ENCODE measurements around the gene UBAC1.

UBAC1 gene

DNA sequence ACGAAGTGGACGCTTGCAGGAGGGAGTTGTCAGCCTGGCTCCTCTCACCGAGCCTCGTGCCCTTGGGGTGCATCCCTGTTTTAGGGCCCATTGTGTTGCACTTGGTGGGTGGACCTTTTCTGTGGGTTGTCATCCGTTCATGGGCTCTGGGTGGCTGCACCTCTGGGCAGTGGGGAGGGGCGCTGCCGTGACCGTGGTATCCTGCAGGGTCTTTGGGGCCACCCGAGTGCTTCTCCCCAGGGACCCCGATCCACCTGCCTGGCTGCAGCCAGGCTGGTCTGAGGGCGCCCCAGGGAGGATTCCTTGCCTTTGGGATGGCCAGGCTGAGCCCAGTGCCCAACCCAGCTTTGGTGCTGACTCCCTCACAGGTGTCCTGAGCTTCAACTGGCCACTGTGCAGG lies 41.0 kb upstream of the UBAC1 start:
- ChIA-PET POLR2A (no interaction called here), CTCF (interaction anchor here (1.2 kb wide), 1 partner anchor 139 kb away, joined by 3 read pairs; no protein-coding TSS in a partner anchor)
- TF ChIP-seq, protein P1, sequence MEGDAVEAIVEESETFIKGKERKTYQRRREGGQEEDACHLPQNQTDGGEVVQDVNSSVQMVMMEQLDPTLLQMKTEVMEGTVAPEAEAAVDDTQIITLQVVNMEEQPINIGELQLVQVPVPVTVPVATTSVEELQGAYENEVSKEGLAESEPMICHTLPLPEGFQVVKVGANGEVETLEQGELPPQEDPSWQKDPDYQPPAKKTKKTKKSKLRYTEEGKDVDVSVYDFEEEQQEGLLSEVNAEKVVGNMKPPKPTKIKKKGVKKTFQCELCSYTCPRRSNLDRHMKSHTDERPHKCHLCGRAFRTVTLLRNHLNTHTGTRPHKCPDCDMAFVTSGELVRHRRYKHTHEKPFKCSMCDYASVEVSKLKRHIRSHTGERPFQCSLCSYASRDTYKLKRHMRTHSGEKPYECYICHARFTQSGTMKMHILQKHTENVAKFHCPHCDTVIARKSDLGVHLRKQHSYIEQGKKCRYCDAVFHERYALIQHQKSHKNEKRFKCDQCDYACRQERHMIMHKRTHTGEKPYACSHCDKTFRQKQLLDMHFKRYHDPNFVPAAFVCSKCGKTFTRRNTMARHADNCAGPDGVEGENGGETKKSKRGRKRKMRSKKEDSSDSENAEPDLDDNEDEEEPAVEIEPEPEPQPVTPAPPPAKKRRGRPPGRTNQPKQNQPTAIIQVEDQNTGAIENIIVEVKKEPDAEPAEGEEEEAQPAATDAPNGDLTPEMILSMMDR (IDR thresholded peaks at IDR 0.05; ENCODE audit: control extremely low read depth, extremely low read depth, low read depth, missing control alignments): no peak
- no peak for DNase-seq (ENCODE audit: extremely low spot score)

DNA sequence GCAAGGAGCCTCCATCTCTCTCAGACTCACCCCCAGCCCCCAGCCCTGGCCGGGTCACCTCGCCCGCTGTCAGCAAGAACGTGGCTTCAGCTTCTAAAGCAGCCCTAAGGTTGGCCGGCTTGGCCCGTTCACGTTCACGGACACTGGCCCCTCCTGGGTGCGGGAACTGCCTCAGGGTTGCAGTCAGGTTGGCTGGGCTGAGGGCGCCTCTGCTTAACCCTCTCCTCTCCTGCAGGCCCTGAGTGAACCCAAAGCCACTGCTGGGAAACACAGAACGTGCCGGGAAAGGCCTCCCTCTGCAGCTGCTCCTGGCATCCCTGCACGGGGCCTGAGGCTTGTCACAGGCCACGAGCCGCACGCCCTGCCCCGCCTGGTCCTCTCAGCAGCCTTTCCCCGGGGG lies 40.1 kb upstream of the UBAC1 start:
- TF ChIP-seq, protein P1 (IDR thresholded peaks at IDR 0.05; ENCODE audit: control extremely low read depth, extremely low read depth, low read depth, missing control alignments): no peak
- no peak for DNase-seq (ENCODE audit: extremely low spot score)
- ChIA-PET POLR2A (no interaction called here), CTCF (interaction anchor here (1.2 kb wide), 1 partner anchor 9 kb away, joined by 3 read pairs; no protein-coding TSS in a partner anchor)

DNA sequence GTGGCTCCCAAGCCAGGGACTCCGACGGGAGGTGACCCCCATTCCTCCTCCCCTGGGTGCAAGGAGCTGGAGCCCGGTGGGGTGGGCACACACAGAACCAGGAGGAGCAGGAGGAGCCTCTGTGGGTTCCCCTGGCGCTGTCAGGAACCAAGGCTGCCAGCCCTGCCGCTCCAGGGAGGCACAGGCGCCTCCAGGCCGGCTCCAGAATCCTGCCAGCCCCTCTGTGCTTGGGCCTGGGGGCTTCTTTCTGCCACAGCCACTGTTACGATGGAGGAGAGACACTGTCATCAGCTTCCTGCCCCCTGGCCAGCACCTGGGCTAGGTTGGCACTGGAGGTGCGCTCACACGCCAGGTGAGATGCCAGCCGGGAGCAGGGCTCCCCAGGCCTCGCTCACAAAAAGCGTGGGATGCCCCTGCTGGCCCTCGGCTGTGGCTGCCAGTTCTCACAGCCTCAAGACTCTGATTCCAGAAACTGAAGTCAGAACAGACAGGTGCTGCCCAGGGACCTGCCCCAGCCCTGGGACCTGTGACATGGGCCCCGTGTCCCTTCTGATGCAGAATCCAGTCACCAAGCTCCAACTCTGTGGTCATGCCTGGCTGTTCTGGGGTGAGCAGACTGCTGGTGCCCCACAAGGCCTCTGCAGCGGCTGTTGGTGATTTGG lies 37.4 kb upstream of the UBAC1 start:
- ChIA-PET POLR2A (no interaction called here), CTCF (no interaction called here)
- TF ChIP-seq, protein P1 (IDR thresholded peaks at IDR 0.05; ENCODE audit: control extremely low read depth, extremely low read depth, low read depth, missing control alignments): no peak

DNA sequence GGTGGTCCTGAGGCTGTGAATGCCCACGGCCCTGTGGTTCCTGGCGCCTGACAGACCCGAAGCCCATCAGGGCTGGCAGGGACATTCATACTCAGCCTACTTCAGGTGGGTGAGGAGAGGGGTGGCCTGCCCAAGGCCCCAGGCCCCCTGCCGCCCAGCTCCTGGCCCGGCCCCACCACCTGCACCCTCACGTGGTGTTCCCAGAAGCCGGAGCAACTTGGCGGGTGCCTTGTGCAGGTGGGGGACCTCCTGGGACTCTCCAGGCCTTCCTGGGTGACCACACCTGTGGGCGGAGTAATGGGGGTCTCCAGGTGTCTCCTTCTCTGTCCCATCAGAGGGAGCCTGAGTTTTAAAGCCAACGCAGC lies 36.8 kb upstream of the UBAC1 start:
- DNase-seq (ENCODE audit: extremely low spot score): no peak
- TF ChIP-seq, protein P1 (IDR thresholded peaks at IDR 0.05; ENCODE audit: control extremely low read depth, extremely low read depth, low read depth, missing control alignments): no peak
- CTCF ChIA-PET: no interaction called here
- POLR2A ChIA-PET: no interaction called here

More for the DNA sequence above, 37.4 kb upstream of the UBAC1 start:
- DNase-seq (ENCODE audit: extremely low spot score): no peak

DNA sequence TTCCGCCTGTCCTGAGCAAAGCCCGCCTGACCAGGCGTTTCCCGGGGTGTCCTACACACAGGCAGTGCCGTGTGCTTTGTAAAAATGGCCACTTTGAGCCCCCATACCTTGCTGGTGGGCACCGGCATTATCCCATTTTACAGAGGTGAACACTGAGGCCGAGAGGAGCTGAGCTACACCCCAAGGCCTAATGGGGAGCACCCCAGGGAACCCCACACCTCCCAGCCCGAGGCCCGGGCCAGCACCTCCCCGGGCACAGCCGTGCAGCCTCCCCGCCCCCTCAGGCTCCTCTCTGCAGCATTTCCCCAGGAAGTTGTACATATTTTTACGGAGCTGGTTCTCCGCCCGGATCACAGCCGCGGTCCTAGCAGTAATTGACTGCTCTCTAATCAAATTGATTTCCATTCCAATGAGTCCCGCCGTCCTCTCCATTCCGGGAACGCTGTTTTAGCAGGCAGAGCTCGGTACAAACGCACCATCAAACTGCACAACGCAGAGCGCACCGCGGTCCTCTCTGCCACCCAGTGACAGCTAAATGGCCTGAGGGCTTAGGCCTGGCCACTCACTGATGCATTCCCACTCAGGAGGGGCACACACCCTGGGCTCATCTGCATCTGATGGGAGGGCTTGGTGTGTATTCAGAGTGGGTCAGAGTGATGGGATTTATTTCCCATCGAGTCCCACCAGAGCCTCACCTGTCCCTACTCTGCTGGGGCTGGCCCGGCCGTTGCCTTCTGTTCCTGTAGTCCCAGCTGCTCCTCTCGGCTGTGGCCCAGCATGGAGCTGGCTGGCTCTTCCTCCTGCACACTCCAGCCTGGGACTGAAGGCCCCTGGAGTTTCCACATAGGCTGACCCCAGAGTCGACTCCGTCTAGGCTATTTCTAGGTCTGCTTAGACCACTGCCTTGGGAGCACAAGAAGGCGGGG lies 36.2 kb upstream of the UBAC1 start:
- ChIA-PET POLR2A (no interaction called here), CTCF (interaction anchor here (2.4 kb wide), 1 partner anchor 30 kb away, joined by 6 read pairs; no protein-coding TSS in a partner anchor)
- DNase-seq (ENCODE audit: extremely low spot score): no peak
- TF ChIP-seq, protein P1 (IDR thresholded peaks at IDR 0.05; ENCODE audit: control extremely low read depth, extremely low read depth, low read depth, missing control alignments): no peak

DNA sequence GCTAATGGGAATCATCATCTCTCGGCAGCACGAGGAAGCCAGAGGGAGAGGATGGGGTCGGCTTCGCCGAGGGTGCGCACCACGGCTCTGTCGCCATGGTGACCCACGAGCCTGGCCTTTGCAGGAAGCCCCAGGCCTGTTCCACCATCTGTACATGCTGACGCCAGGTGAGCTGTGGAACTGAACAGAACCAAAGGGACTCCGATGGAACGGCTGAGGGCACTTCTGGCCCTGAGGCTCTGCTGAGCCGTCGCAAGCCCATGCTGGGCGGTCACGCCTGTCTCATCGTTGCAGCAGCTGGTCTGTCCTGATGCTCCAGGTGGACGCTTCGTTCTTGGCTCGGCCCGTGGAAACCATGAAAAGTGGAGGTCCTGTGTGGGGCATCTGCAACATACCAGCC lies 34.6 kb upstream of the UBAC1 start:
- no peak for DNase-seq (ENCODE audit: extremely low spot score)
- TF ChIP-seq, protein P1 (IDR thresholded peaks at IDR 0.05; ENCODE audit: control extremely low read depth, extremely low read depth, low read depth, missing control alignments): no peak
- ChIA-PET POLR2A (no interaction called here), CTCF (interaction anchor here (1.0 to 2.4 kb wide), 2 partner anchors 22 to 28 kb away, joined by 3 to 6 read pairs; no protein-coding TSS in a partner anchor)
